OCI-LY7 (cell line): ENCODE measurements around the gene DHX34. TPM values are rescaled to one million over a fixed set of nuclear protein-coding genes. Genes with fewer than 3 reads are reported as not detected.
A peak's percentile ranks its signal among the peaks of the same experiment; 100 is the strongest.
"Not testable (repeated sequence)": the region's sequence is repeated elsewhere in the genome, so short reads cannot be mapped to it uniquely, and the experiment has no call there.

Experiments
- BruUV-seq: library from RNA; stranded (reverse); fragments of 400-500 nt; replicated peaks from 2 replicates; lab custom pipeline; 2021; lab: Mats Ljungman, UMichigan
- CTCF ChIA-PET: fragments of 300-600 bp; sonication (Branson Sonifier 250); formaldehyde crosslinking; loops from one replicate; lab custom pipeline; 2022; ENCODE audit warnings: antibody characterized with exemption; ENCODE audit not compliant: unreplicated experiment; lab: Charles Lee
- POLR2A ChIA-PET: fragments of 300-600 bp; sonication (Branson Sonifier 250); formaldehyde crosslinking; loops from one replicate; lab custom pipeline; 2022; ENCODE audit warnings: antibody characterized with exemption; lab: Charles Lee
- DNase-seq: peaks from one replicate; pipeline ENCODE4 v3.0.0-alpha.2; 2015; ENCODE audit warnings: low spot score
- H2AFZ ChIP-seq: fragments of 200-600 bp; sonication (generic), shearing (Covaris generic); 2 replicates; pipeline ENCODE4 v1.6.1; 2014; ENCODE audit warnings: mild to moderate bottlenecking, antibody characterized with exemption, low read length, moderate library complexity
- H3K27ac ChIP-seq: fragments of 200-600 bp; sonication (generic); 2 replicates; pipeline ENCODE4 v1.5.1; 2014; ENCODE audit warnings: mixed run types, low read depth, mild to moderate bottlenecking, moderate library complexity, low read length, inconsistent platforms; ENCODE audit not compliant: poor library complexity, severe bottlenecking
- H3K36me3 ChIP-seq: fragments of 200-600 bp; sonication (generic); 2 replicates; pipeline ENCODE4 v1.6.1; 2014; ENCODE audit warnings: mild to moderate bottlenecking, antibody characterized with exemption, low read length, moderate library complexity, mixed read lengths; ENCODE audit not compliant: insufficient read depth
- H3K4me1 ChIP-seq: fragments of 200-600 bp; sonication (generic); 2 replicates; pipeline ENCODE4 v1.5.1; 2014; ENCODE audit warnings: mild to moderate bottlenecking, low read length; ENCODE audit not compliant: insufficient read depth, poor library complexity, severe bottlenecking
- H3K4me2 ChIP-seq: fragments of 200-600 bp; sonication (generic); 2 replicates; pipeline ENCODE4 v1.6.1; 2014; ENCODE audit warnings: mild to moderate bottlenecking, low read length
- H3K4me3 ChIP-seq: fragments of 200-600 bp; sonication (generic); 2 replicates; pipeline ENCODE4 v1.5.1; 2014; ENCODE audit warnings: mild to moderate bottlenecking, low read depth, low read length; ENCODE audit not compliant: poor library complexity, severe bottlenecking
- H3K79me2 ChIP-seq: fragments of 200-600 bp; sonication (generic); 2 replicates; pipeline ENCODE4 v1.6.1; 2016; ENCODE audit warnings: low read depth, mild to moderate bottlenecking, low read length, moderate library complexity, mixed read lengths; ENCODE audit not compliant: insufficient read depth
- H3K9me2 ChIP-seq: fragments of 200-600 bp; sonication (generic); 2 replicates; pipeline ENCODE4 v1.6.1; 2016; ENCODE audit warnings: mild to moderate bottlenecking, low read length, mixed read lengths; ENCODE audit not compliant: insufficient read depth
- H3K9me3 ChIP-seq: fragments of 200-600 bp; sonication (generic); 2 replicates; pipeline ENCODE4 v1.6.1; 2014; ENCODE audit warnings: mild to moderate bottlenecking, mixed run types, low read length, mixed read lengths
- H4K20me1 ChIP-seq: fragments of 200-600 bp; sonication (generic); 2 replicates; pipeline ENCODE4 v1.6.1; 2014; ENCODE audit warnings: mild to moderate bottlenecking, antibody characterized with exemption, low read length, moderate library complexity, mixed read lengths; ENCODE audit not compliant: insufficient read depth
- EZH2phosphoT487 ChIP-seq: fragments of 200-600 bp; sonication (generic); IDR thresholded peaks from 2 replicates; pipeline ENCODE4 v1.6.1; 2018; ENCODE audit warnings: low read depth, borderline replicate concordance, mild to moderate bottlenecking, mixed run types, antibody characterized with exemption, low read length, moderate library complexity, mixed read lengths
- intact Hi-C: fragments of 100-400 bp; cut with micrococcal nuclease; formaldehyde crosslinking; loops from one replicate; pipeline ENCODE4 v1.10.0; 2022; ENCODE audit not compliant: unreplicated experiment
- total RNA-seq, 2 experiments: library from RNA; depleted of rRNA in 1 of 2; stranded (reverse); fragments of >200 nt in 1 of 2; shearing (Covaris generic) in 1 of 2; gene quantifications; 2 replicates each; pipeline ENCODE4 v1.2.3, GENCODE V29; 2014 to 2022
- TF ChIP-seq, protein P1 (sequence below): fragments of 200-600 bp; sonication (generic); conservative IDR thresholded peaks from 2 replicates; pipeline ENCODE4 v1.5.1; 2014; ENCODE audit warnings: mild to moderate bottlenecking, antibody characterized with exemption, low read length, moderate library complexity, mixed read lengths

DHX34 gene
- total RNA-seq, 2 experiments from 2014 or later: 19.7 to 32.2 TPM

DNA sequence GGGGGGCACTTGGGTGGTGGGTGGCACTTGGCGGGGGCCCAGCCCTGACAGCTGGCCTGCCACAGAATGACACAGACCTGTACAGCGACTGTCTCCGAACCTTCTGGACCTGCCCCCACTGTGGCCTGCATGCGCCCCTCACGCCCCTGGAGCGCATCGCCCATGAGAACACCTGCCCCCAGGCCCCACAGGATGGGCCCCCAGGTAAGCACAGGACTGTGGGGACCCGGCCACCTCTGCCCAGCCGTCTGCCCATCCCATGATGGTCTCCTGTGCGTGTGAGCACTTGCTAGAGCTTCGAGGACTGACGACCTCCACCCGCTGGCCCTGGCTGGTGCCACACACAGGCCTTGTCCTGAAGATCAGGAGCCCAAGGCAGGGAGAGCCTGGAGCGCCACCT, 32.0 kb downstream of the DHX34 start:
- peaks cover 47% of the 10 kb centered on the region; the same call in 1 of the 2 replicates for H3K36me3 ChIP-seq
- H2AFZ ChIP-seq: no peak overlapping the region
- DNase-seq: no peak
- TF ChIP-seq, protein P1, sequence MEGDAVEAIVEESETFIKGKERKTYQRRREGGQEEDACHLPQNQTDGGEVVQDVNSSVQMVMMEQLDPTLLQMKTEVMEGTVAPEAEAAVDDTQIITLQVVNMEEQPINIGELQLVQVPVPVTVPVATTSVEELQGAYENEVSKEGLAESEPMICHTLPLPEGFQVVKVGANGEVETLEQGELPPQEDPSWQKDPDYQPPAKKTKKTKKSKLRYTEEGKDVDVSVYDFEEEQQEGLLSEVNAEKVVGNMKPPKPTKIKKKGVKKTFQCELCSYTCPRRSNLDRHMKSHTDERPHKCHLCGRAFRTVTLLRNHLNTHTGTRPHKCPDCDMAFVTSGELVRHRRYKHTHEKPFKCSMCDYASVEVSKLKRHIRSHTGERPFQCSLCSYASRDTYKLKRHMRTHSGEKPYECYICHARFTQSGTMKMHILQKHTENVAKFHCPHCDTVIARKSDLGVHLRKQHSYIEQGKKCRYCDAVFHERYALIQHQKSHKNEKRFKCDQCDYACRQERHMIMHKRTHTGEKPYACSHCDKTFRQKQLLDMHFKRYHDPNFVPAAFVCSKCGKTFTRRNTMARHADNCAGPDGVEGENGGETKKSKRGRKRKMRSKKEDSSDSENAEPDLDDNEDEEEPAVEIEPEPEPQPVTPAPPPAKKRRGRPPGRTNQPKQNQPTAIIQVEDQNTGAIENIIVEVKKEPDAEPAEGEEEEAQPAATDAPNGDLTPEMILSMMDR: no peak
- no peak for TF ChIP-seq EZH2phosphoT487
- H3K4me1 ChIP-seq: peaks cover 12% of the 10 kb centered on the region
- no peak overlapping the region for H3K27ac ChIP-seq
- H3K79me2 ChIP-seq: no peaks in the 10 kb centered on the region
- no peak overlapping the region for H3K4me2 ChIP-seq
- no peaks in the 10 kb centered on the region for H4K20me1 ChIP-seq
- intact Hi-C loops: no loop called here
- H3K9me2 ChIP-seq: no peaks in the 10 kb centered on the region
- H3K4me3 ChIP-seq: no peak overlapping the region
- CTCF ChIA-PET: no interaction called here
- POLR2A ChIA-PET: no interaction called here
- no TSS peak for BruUV-seq
- no peaks in the 10 kb centered on the region for H3K9me3 ChIP-seq

DNA sequence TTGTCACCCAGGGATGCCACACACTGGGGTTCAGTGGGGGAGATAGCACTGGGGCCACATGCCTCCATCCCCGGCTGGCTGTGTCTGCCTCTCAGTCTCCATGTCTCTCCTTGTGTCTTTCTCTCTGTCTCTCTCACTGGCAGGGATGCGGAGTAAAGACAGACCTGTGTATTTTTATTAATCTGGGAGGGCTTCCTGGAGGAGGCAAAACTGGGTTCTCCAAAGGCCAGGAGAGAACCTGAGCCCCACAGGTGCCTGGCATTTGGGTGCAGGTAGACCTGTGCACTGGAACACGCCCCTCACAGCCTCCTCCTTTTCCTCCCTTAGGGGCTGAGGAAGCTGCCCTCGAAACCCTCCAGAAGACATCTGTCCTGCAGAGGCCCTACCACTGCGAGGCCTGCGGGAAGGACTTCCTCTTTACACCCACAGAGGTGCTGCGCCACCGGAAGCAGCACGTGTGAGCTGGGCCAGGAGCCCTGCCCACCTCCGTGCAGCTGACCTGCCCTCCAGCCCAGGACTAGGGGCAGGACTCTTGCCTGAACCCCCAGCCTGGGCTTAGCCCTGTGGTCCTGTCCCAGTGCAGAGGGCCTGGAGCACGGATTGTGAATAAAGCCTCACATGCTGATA, 32.7 kb downstream of the DHX34 start:
- ChIA-PET POLR2A (no interaction called here), CTCF (interaction anchor here (1.2 kb wide), 1 partner anchor 10 kb away, joined by 4 read pairs; no protein-coding TSS in a partner anchor)
- Histone ChIP-seq H3K9me3 (no peaks in the 10 kb centered on the region), H3K4me2 (no peak overlapping the region), H3K4me1 (peaks cover 12% of the 10 kb centered on the region), H3K9me2 (no peaks in the 10 kb centered on the region), H3K36me3 (peaks cover 41% of the 10 kb centered on the region; the same call in 1 of the 2 replicates), H3K27ac (peak overlapping the region; percentile 17), H2AFZ (no peak overlapping the region), H3K79me2 (no peaks in the 10 kb centered on the region), H4K20me1 (no peaks in the 10 kb centered on the region), H3K4me3 (no peak overlapping the region)
- no TSS peak for BruUV-seq
- peak; percentile 60 for DNase-seq
- TF ChIP-seq, protein P1: no peak
- no peak for TF ChIP-seq EZH2phosphoT487
- intact Hi-C loops: no loop called here

DNA sequence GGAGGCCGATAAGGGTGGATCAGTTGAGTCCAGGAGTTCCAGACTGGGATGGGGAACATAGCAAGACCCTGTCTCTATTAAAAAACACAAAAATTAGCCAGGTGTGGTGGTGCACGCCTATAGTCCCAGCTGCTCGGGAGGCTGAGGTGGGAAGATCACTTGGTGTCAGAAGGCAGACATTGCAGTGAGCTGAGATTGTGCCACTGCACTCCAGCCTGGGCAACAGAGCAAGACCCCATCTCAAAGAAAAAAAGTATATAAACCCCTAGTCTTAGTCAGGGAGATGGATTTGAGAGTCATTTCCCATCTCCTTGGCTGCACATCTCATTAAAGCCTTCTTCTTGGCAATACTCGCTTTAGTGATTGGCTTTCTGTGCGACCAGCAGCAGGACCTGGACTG, 34.8 kb downstream of the DHX34 start:
- H2AFZ ChIP-seq, BruUV-seq, H4K20me1 ChIP-seq, intact Hi-C loops, H3K9me3 ChIP-seq, H3K27ac ChIP-seq, H3K4me3 ChIP-seq, DNase-seq, H3K9me2 ChIP-seq, H3K79me2 ChIP-seq, CTCF ChIA-PET, H3K4me2 ChIP-seq: not testable (repeated sequence)
- POLR2A ChIA-PET: interaction anchor here (0.6 kb wide), 1 partner anchor 44 kb away, joined by 3 read pairs; no protein-coding TSS in a partner anchor
- Histone ChIP-seq H3K36me3 (peaks cover 29% of the 10 kb centered on the region; the same call in 1 of the 2 replicates), H3K4me1 (peaks cover 12% of the 10 kb centered on the region)

DNA sequence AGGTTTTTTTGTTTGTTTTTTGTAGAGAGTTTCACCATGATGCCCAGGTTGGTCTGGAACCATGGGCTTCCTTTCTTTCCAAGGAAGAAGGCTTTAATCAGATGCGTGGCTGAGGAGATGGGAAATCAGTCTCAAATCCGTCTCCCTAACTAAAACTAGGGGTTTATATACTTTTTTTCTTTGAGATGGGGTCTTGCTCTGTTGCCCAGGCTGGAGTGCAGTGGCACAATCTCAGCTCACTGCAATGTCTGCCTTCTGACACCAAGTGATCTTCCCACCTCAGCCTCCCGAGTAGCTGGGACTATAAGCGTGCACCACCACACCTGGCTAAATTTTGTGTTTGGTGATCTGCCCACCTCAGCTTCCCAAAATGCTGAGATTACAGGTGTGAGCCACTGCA, 35.4 kb downstream of the DHX34 start:
- CTCF ChIA-PET, H3K79me2 ChIP-seq: not testable (repeated sequence)

DNA sequence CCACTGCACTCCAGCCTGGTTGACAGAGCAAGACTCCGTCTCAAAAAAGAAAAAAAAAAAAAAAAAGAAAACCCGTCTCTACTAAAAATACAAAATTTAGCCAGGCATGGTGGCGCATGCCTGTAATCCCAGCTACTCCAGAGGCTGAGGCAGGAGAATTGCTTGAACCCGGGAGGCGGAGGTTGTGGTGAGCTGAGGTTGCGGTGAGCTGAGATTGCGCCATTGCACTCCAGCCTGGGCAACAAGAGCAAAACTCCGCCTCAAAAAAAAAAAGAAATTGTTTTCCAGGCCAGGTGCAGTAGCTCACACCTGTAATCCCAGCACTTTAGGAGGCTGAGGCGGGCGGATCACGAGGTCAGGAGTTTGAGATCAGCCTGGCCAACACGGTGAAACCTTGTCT, 37.5 kb downstream of the DHX34 start:
- POLR2A ChIA-PET, BruUV-seq, CTCF ChIA-PET: not testable (repeated sequence)

More for the DNA sequence above, 35.4 kb downstream of the DHX34 start:
- H3K4me3 ChIP-seq, BruUV-seq, H3K9me3 ChIP-seq, DNase-seq, H2AFZ ChIP-seq, H3K4me2 ChIP-seq, H3K9me2 ChIP-seq, intact Hi-C loops, H4K20me1 ChIP-seq, H3K27ac ChIP-seq: not testable (repeated sequence)
- Histone ChIP-seq H3K36me3 (peaks cover 28% of the 10 kb centered on the region; the same call in 1 of the 2 replicates), H3K4me1 (peaks cover 12% of the 10 kb centered on the region)
- POLR2A ChIA-PET: interaction anchor here (0.6 kb wide), 1 partner anchor 44 kb away, joined by 3 read pairs; no protein-coding TSS in a partner anchor

More for the DNA sequence above, 37.5 kb downstream of the DHX34 start:
- H3K27ac ChIP-seq, H3K4me2 ChIP-seq, H3K4me3 ChIP-seq, H2AFZ ChIP-seq, H3K36me3 ChIP-seq, H3K9me2 ChIP-seq, DNase-seq, H4K20me1 ChIP-seq, intact Hi-C loops, H3K9me3 ChIP-seq, H3K79me2 ChIP-seq: not testable (repeated sequence)
- H3K4me1 ChIP-seq: peaks cover 11% of the 10 kb centered on the region
